Measurements from ENCODE around the gene IHH. TPM values are rescaled to one million over a fixed set of nuclear protein-coding genes. Genes with fewer than 3 reads are reported as not detected.

The IHH gene
- total RNA-seq, 1 donor from 2014 or later = not detected

- no peak for TF ChIP-seq CTCF (IDR thresholded peaks at IDR 0.05; ENCODE audit: unreplicated experiment)
- Mint-ChIP-seq H3K4me3 (ENCODE audit: unreplicated experiment) (no peak overlapping the region), H3K27ac (ENCODE audit: unreplicated experiment) (no peak overlapping the region), H3K4me1 (ENCODE audit: unreplicated experiment) (peaks cover 22% of the 10 kb centered on the region), H3K9me3 (ENCODE audit: unreplicated experiment) (no peaks in the 10 kb centered on the region), H3K36me3 (ENCODE audit: low read depth, unreplicated experiment) (no peaks in the 10 kb centered on the region), H3K27me3 (ENCODE audit: unreplicated experiment) (no peaks in the 10 kb centered on the region)
- no peak for DNase-seq (ENCODE audit: low spot score)
Measured at GRCh38 chr2:219090436-219091299, 29.9 kb upstream of the IHH start.

GRCh38 chr2:219089330-219089729 lies 28.6 kb upstream of the IHH start:
- no peak overlapping the region for H3K27ac Mint-ChIP-seq (ENCODE audit: unreplicated experiment)
- H3K36me3 Mint-ChIP-seq (ENCODE audit: low read depth, unreplicated experiment) = no peaks in the 10 kb centered on the region
- no peak overlapping the region for H3K4me3 Mint-ChIP-seq (ENCODE audit: unreplicated experiment)
- no peaks in the 10 kb centered on the region for H3K9me3 Mint-ChIP-seq (ENCODE audit: unreplicated experiment)
- no peak for DNase-seq (ENCODE audit: low spot score)
- no peaks in the 10 kb centered on the region for H3K27me3 Mint-ChIP-seq (ENCODE audit: unreplicated experiment)
- TF ChIP-seq CTCF (IDR thresholded peaks at IDR 0.05; ENCODE audit: unreplicated experiment) = no peak
- H3K4me1 Mint-ChIP-seq (ENCODE audit: unreplicated experiment) = peaks cover 15% of the 10 kb centered on the region

GRCh38 chr2:219087848-219088247 lies 27.1 kb upstream of the IHH start:
- Mint-ChIP-seq H3K27ac (ENCODE audit: unreplicated experiment) (no peak overlapping the region), H3K9me3 (ENCODE audit: unreplicated experiment) (no peaks in the 10 kb centered on the region), H3K4me1 (ENCODE audit: unreplicated experiment) (peaks cover 2% of the 10 kb centered on the region), H3K4me3 (ENCODE audit: unreplicated experiment) (no peak overlapping the region), H3K27me3 (ENCODE audit: unreplicated experiment) (no peaks in the 10 kb centered on the region), H3K36me3 (ENCODE audit: low read depth, unreplicated experiment) (no peaks in the 10 kb centered on the region)
- TF ChIP-seq CTCF (IDR thresholded peaks at IDR 0.05; ENCODE audit: unreplicated experiment) = no peak
- DNase-seq (ENCODE audit: low spot score) = no peak

- Mint-ChIP-seq H3K4me1 (ENCODE audit: unreplicated experiment) (peaks cover 2% of the 10 kb centered on the region), H3K27me3 (ENCODE audit: unreplicated experiment) (no peaks in the 10 kb centered on the region), H3K36me3 (ENCODE audit: low read depth, unreplicated experiment) (no peaks in the 10 kb centered on the region), H3K27ac (ENCODE audit: unreplicated experiment) (no peak overlapping the region), H3K9me3 (ENCODE audit: unreplicated experiment) (no peaks in the 10 kb centered on the region), H3K4me3 (ENCODE audit: unreplicated experiment) (no peak overlapping the region)
- TF ChIP-seq CTCF (IDR thresholded peaks at IDR 0.05; ENCODE audit: unreplicated experiment) = no peak
- DNase-seq (ENCODE audit: low spot score) = no peak
Measured at GRCh38 chr2:219087361-219087760, 26.6 kb upstream of the IHH start.

- Mint-ChIP-seq H3K4me3 (ENCODE audit: unreplicated experiment) (no peak overlapping the region), H3K36me3 (ENCODE audit: low read depth, unreplicated experiment) (no peaks in the 10 kb centered on the region), H3K4me1 (ENCODE audit: unreplicated experiment) (peaks cover 2% of the 10 kb centered on the region), H3K27me3 (ENCODE audit: unreplicated experiment) (no peaks in the 10 kb centered on the region), H3K27ac (ENCODE audit: unreplicated experiment) (no peak overlapping the region), H3K9me3 (ENCODE audit: unreplicated experiment) (no peaks in the 10 kb centered on the region)
- TF ChIP-seq CTCF (IDR thresholded peaks at IDR 0.05; ENCODE audit: unreplicated experiment) = no peak
- no peak for DNase-seq (ENCODE audit: low spot score)
Measured at GRCh38 chr2:219086196-219086595, 25.5 kb upstream of the IHH start.

All from endothelial cell (in vitro differentiated cells).